Right lung (tissue), 5 donors: ENCODE measurements around the gene SUMO2. TPM values are rescaled to one million over a fixed set of nuclear protein-coding genes. Genes with fewer than 3 reads are reported as not detected.
"Not testable (repeated sequence)": the region's sequence is repeated elsewhere in the genome, so short reads cannot be mapped to it uniquely, and the experiment has no call there.

Experiments
- DNase-seq, 2 donors: peaks; one replicate each; pipeline ENCODE4 v3.0.0-alpha.2; 2013
- polyA plus RNA-seq, 5 donors: library from polyadenylated mRNA; unstranded; fragments of 120-200 nt; gene quantifications; one replicate each; pipeline versions ENCODE4 v1.2.1 to v1.2.3, GENCODE V29; 2013; ENCODE audit warnings: inconsistent platforms in 1 of 5, low replicate concordance in 1 of 5; ENCODE audit not compliant: insufficient read length in 5 of 5, insufficient read depth in 1 of 5

Gene SUMO2
- polyA plus RNA-seq, 5 donors, result 666 to 791 (median 727) TPM

DNA sequence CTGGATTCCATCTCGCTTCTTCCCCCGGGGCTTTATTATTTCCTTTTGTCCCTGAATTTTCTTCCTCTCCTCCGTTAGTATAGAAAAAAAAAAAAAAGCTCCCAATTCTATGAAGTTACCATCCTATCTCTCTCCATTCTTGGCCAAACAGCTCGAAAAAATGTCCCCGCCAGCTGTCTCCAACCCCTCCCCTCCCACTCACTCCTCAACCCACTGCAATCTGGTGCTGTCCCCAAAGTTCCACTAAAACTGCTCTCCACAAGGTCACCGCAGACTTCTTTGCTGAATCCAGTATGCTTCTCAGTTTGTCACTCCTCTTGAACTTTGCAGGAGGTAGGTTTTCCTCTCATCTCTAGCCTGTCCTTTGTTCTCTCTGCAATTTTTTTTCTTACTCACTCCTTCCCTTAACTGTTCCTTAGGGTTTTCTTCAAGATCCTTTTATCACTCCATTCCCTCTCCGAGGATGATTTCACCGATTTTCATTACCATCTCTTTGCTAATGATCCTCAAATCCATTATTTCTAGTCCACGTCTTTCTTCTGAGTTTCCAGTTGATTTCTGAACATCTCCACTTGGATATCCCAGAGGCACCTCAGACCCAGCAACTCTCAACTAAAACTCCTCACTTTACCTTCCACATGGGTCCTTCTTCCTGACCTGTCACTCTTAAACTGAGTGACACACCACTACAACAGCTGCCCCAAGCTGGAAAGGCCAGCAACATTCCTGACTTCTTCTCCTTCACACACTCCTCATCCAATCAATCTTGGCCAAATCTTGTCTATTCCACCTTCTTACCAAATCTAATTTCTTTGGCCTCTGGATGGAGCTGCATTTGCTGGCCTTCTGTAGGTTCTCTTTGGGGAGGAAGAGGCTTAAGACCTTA lies 1.5 kb upstream of the SUMO2 start:
- no peak for DNase-seq

DNA sequence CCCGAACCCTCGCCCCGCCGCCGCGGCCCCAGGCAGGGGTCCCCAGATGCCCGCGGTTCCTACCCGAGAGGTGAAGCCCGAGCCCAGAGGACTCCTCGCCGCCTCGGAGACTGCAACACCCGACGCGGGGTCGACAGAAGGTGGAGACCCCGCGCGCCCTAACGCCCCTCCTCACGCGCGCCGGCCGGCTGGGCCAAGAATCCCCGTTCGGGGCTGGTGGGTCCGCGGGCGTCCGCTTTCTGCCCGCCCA lies 515 bp downstream of the SUMO2 start:
- DNase-seq, result no peak

DNA sequence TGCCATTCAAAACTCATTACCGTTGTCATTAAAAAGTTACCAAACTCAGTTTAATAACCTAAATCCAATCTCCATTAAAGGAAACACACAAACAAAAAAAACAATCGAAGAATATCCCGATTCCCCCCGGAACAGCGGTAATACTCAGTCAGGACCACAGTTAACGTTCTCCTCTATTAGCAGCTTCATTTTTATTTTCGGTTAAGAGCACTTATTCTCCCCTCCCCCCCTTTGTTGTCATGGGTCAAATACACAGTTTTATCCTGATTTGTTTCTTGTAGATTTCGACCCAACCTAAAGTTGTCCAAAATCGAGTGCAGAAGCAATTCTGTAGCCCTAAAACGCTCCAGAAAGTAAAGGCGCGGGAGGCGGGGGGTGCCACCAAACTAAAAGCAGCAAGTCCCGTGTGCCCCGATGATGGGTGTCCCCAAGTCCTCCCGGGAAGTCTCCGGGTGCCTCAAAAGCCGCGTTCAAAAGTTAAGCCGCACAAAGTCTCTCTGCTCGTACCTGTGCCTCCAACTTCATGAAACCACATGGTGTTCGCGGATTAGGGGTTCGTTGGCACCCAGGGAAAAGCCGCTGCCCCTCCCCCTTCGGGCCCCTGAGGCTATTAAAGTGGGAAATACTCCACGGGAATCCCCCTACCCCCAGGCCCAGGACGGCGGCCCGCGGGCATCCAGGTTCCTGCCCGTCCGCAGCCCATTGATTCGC lies 996 bp downstream of the SUMO2 start:
- no peak for DNase-seq

DNA sequence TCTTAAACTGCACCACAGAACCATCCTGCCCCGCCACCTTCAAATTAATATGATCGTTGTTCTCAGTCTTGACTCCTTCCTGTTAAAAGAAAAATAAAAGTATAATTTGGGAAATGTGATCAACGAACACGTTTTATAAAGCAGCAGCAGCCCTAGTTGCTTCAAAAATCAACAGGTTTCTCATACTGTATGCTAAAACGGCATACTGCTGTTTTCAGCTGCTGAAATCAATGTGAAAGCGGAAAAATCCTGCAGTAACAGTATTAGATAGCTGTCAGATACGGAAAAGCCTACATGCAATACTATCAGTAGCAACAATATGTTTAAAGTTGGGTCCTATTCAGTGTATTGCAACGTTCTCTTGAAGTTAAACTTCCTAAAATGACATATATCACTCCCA lies 1.6 kb downstream of the SUMO2 start:
- no peak for DNase-seq

DNA sequence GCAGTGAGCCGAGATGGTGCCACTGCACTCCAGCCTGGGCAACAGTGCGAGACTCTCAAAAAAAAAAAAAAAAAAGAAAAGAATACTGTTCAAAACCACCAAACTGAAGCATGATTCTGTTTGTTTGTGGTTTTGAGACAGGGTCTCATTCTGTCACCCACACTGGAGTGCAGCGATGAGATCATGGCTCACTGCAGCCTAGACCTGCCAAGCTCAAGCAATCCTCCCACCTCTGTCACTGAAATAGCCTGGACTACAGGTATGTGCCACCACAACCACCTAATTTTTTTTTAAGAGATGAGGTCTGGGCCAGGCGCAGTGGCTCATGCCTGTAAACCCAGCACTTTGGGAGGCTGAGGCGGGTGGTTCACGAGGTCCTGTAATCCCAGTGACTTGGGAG lies 4.3 kb downstream of the SUMO2 start:
- DNase-seq, result no peak

DNA sequence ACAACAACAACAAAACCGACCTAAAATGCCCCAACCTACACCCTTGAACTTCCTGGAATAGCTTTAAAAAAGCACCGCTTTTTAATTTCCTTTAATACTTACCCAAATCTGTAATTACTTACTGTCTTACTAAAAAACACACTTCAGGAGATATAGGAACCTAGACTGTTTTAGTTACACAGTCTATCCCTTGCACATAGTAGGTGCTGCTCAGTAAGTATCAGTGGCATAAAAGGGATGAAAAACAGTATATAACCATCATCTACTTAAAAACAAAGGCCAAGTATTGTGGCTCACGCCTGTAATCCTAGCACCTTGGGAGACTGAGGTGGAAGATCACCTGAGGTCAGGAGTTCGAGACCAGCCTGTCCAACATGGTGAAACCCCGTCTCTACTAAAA lies 6.1 kb downstream of the SUMO2 start:
- no peak for DNase-seq

DNA sequence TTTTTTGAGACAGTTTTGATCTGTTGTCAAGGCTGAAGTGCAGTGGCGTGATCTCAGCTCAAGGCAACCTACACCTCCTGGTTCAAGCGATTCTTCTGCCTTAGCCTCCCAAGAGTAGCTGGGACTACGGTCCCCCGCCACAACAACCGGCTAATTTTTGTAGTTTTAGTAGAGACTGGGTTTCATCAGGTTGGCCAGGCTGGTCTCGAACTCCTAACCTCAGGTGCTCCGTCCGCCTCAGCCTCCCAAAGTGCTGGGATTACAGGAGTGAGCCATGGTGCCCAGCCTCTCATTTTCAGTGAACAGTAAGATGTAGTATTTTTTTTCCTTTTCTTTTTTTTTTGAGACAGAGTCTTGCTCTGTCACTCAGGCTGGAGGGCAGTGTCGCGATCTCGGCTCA lies 7.8 kb downstream of the SUMO2 start:
- no peak for DNase-seq

DNA sequence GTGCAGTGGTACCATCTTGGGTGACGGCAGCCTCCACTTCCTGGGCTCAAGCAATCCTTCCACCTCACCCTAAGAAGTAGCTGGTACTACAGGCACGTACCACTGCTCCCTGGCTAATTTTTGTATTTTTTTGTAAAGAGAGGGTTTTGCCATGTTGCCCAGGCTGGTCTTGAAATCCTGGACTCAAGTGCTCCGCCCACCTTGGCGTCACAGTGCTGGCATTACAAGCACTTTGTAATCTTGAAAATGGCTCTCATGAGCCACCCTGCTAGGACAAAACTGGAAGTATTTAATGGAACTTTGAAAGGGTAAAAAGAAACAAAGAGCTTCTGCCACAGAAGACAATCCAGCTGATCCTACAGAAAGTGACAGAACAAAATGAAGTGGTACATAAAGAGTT lies 9.2 kb downstream of the SUMO2 start:
- no peak for DNase-seq

DNA sequence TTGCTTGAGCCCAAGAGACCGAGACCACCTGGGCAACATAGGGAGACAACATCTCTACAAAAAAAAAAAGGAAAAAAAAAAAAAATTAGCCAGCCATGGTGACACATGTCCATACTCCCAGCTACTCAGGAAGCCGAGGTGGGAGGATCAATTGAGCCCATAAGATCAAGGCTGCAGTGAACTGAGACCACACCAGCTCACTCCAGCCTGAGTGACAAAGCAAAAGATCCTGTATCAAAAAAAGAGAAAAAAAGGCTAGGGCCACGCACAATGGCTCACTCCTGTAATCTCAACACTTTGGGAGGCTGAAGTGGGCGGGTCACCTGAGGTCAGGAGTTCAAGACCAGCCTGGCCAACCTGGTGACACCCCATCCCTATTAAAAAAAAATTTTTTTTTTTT lies 13.8 kb downstream of the SUMO2 start:
- no peak for DNase-seq

DNA sequence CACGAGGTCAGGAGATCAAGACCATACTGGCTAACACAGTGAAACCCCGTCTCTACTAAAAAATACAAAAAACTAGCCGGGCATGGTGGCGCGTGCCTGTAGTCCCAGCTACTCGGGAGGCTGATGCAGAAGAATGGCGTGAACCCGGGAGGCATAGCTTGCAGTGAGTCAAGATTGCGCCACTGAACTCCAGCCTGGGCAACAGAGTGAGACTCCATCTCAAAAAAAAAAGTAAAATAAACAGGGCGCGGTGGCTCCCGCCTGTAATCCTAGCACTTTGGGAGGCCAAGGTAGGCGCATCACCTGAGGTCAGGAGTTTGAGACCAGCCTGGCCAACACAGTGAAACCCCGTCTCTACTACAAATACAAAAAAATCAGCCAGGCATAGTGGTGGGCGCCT lies 18.2 kb downstream of the SUMO2 start:
- not testable (repeated sequence) for DNase-seq

DNA sequence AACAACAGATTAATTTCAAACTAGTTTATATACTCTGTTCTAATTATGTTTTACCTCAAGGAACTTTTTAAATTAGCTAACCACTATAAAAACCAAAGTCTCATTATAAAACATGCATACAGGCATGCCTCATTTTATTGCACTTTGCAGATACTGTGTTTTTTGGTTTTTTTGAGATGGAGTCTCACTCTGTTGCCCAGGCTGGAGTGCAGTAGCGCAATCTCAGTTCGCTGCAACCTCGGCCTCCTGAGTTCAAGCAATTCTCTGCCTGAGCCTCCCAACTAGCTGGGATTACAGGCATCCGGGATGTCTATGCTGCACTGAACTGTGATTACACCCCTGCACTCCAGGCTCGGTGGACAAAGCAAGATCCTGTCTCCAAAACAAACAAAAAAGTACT lies 19.7 kb downstream of the SUMO2 start:
- no peak for DNase-seq

DNA sequence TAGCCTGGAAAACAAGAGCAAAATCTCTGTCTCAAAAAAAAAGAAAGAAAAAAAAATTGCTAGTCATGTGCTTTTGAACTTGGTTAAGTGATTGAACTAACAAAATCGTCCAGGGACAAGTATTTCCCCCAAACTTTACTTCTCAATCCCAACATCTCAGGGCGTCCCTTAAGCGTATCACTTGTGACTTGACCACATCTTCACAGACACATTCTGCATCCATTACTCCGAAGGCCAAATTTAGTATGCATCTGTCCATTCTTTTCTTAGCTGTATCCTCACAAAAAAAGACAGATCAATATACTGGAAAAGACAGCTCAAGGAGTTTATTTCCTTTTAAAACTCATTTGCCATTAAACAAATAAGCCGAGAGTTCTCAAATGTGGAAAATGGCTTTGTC lies 22.5 kb downstream of the SUMO2 start:
- no peak for DNase-seq

DNA sequence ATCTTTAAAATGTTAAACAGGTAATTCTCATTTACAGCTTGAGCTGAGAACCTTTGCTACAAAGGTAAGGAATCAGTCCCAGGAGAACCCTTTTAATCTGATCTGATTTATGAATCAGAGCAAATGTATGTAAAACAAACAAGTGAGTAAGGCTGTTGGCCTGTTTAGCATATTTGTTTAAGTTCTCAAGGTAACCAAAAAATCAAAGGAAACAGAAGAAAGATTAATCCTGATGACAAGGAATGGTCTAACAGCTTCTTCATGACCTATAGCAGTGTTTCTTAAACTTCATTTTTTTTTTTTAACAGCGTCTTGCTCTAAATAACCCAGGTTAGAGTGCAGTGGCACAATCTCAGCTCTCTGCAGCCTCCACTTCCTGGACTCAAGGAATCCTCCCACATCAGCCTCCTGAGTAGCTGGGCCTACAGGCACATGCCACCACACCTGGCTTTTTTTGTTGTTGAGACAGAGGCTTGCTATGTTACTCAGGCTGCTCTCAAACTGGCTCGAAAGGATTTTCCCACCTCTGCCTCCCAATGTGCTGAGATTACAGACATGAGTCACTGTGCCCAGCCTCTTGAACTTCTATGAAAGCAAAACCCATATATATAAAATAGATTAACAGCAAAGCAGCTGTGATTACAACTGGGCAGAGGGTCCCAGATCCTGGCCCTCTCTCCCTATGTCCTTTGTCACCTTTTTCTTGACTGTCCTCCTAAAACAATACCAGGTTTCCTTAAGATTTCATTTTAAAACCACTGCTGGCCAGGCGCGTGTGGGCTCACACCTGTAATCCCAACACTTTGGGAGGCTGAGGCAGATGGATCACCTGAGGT lies 23.3 kb downstream of the SUMO2 start:
- DNase-seq, result no peak

DNA sequence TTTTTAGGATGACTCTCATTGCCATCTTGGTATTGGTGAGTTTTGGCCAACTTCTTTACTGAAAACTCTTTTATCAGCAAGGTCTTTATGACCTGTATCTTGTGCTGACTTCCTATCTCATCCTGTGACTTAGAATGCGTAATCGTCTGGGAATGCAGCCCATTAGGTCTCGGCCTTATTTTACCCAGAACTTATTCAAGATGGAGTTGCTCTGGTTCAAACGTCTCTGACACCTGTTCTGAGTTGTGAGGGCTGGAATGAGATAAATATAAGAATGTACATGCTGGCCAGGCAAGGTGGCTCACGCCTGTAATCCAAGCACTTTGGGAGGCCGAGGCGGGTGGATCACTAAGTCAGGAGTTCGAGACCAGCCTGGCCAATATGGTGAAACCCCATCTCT lies 24.3 kb downstream of the SUMO2 start:
- not testable (repeated sequence) for DNase-seq

DNA sequence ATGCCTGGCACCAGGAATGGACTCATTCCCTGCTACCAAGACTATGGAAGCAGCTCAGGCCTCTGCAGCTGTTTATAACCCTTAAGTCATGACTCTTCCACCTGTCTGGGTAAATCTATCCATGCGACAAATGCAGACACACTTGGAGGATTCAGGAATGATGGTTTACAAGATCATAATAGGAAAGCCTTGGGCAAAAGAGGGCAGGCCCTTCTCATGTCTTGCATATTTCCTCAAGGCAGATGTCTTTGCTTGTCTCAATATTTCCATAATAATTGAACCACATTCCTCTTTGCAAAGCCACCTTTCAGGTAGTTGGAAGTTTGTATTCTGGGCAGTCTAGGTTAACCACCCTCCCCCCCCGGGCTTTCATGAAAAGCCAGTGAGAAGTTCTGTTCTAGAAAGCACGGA lies 27.6 kb downstream of the SUMO2 start:
- no peak for DNase-seq

DNA sequence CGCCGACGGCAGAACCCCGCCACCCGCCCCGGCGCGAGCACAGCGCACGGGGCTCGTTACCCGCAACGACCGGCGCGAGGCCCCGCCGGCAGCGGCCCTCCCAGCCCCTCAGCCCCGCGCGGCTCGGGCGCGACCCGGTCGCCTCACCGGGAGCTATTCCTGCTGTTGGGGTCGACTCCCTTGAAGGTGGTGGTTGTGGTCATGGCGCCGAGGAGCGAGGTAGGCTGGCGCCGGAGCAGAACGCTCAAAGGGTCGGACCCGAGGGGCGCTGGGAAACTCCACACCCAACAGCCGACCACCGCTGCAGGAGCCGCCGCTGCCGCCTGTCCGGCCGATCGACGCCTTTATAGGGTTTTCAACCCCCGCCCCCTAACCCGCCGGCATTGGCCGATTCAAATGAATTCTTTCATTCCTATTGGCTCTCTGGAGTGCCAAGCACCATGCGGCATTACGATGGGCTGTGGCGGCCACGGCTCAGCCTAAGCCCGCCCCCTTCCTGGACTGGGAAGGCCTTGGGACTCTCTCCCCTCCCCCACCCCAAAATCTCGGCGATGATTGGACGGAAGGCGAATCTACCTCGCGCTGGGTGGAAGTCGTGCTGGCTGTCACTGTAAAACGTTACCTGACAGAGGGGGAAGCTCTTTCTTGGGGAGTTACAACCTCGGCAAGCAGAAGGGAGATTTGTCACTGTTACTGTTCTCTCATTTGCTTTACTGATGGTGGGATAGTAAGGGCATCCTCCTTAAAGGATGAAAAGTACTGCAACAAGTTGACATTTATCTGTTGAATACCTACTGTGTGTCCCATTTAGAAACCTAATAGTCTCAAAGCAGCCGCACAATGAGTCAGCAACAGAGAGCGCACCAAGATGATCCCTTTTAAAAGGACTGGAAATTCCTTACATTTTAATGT lies 28.3 kb downstream of the SUMO2 start, which contains the start of gene JPT1:
TSS of gene JPT1 (minus strand) at position 318 of the 912 bp plus-strand sequence. CDS start at position 203, 115 bp downstream.
- DNase-seq, result peak; percentile 96 to 98

DNA sequence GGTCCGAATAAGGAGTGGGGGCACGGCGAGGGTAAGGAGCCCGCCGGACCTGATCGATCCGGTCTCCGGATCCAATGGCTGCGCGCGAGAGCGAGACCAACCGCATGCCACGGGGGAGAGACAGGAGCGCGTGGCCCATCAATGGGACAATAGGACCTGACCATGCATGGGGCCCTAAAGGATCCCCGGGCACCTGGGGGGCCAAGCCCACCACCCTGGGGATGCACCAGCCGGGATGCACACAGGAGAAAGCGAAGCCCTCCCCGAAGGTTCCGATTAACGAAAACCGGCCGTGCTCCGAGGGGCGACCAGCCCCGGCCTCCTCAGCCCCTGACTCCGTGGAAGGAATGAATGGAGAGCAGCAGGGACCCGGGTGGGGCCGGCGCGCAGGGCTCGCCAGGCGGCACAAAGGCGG lies 29.0 kb downstream of the SUMO2 start:
- peak; percentile 19 to 29 for DNase-seq

DNA sequence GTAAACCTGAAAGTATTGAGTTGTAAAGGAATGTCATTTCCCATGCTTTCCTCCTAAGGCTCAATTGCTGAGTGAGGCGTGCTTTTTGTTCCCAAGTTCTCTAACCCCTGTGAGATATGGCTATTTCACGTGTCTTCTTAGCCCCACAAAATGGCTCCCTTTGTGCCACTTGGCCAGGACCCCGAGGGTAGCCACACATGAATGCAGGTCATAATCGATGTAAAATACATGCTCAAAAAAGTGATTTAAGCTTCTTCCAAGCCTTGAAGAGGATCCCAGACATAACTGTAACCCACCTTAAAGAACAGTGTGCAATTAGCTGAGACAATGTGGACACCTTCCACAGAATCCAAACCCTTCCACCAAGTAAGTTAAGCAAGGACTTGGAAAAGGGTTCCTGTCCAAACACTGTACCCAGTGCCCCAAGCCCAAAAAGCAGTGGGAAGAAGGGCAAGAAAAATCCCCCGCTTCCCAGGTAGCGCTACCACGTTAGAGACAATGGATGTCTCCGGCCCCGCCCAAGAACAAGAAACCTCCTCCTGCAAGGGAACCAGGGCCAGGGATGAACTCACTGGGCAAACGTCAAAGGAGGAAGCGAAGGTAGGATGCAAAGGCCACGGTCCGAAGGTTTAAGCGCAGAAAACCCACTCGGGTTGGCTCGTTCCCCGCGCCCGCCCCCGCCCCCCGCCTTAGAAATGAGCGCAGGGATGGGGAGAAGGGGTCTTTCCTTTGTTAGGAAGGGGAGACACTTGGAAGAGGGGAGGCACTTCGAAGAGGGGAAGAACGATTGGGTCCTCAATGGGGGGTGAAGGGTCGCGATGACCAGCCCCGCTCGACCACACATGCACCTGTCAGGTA lies 29.6 kb downstream of the SUMO2 start:
- DNase-seq, result peak in 1 of 2 donors; percentile 18

DNA sequence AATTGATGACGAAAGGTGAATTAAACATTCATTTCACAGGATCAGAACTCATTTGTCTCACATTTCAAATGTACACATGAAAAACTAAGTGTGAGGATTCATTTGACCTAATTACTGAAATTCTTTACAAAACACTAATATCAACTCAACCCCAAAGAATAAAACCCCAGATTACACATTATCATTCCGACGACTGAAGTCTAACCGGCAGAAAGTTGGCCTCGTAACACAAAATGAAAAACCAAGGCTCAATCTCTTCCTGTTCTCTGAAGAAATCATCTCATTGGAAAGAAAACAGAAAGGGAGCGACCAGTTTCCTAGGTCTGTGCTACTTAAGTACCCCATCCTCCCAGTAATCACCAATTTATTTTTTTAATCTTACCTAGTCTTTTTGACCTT lies 30.2 kb downstream of the SUMO2 start:
- DNase-seq, result no peak

DNA sequence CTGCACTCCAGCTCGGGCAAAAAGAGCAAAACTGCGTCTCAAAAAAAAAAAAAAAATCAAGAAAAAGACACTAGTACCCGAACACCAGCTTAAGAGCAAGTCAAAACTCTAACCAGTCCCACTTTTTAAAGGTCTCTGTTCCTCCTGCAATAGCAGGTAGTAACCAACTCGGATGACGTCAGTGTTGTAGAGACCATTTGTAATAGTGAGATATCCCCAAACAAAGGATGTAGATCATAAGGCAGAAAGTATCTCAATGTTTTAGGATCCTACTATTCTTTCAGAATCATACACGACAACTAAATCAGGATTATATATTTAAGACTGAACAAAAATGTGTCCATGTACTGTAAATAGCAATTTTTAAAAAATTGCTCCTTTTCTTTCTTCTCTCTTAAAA lies 30.8 kb downstream of the SUMO2 start:
- DNase-seq, result no peak
